Spleen (tissue), 7 donors: ENCODE measurements around the gene TWF2.

ENCODE experiments used
- POLR2A ChIP-seq, 3 donors: fragments of 450-650 bp; IDR thresholded peaks; one replicate each; pipeline ENCODE4 v1.5.1; 2017; ENCODE audit warnings: antibody characterized with exemption in 3 of 3, mild to moderate bottlenecking in 1 of 3
- POLR2AphosphoS5 ChIP-seq, 3 donors: sonication (generic); formaldehyde crosslinking; IDR thresholded peaks; one replicate each; pipeline ENCODE4 v1.5.1; 2017; ENCODE audit warnings: antibody characterized with exemption in 3 of 3
- TF ChIP-seq, protein P1 (sequence below), 11 experiments: fragments of 200-600 bp in 7 of 11; fragments of 450-650 bp in 4 of 11; sonication (generic) in 4 of 11; IDR thresholded peaks in 8 of 11; conservative IDR thresholded peaks in 3 of 11; 1 replicate in 7 of 11; 2 replicates in 4 of 11; pipeline versions ENCODE4 v1.4.0 to v1.8.0; 2016 to 2021; ENCODE audit warnings: antibody characterized with exemption in 11 of 11, inconsistent platforms in 4 of 11, mild to moderate bottlenecking in 1 of 11
- donor health status: DM: no; HTN: no; CAD: no; lungs with moderate emphysema.
- donor health status: DM: no; HTN: no; CAD: no.
- donor health status: DM: no; HTN: no; CAD: no.

DNA sequence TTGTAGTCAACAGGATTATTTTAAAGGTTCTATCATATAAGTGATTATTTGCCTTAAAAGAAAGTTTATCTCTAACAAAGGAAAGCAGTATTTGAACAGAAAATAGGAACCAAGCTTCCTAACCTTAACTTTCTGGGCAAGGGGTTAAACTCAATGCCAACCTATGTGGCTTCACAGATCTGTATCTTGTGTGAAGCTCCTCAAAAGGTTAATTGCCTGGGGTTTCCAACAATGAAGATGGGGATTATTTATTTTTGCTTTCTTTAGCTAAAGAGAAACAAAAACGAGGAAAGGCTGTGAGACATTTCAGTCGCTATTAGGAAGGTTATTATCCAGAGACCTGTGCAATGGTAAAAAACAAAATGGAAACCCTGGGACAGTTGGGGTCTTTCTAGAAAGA lies 40.6 kb upstream of the TWF2 start:
- TF ChIP-seq, protein P1, sequence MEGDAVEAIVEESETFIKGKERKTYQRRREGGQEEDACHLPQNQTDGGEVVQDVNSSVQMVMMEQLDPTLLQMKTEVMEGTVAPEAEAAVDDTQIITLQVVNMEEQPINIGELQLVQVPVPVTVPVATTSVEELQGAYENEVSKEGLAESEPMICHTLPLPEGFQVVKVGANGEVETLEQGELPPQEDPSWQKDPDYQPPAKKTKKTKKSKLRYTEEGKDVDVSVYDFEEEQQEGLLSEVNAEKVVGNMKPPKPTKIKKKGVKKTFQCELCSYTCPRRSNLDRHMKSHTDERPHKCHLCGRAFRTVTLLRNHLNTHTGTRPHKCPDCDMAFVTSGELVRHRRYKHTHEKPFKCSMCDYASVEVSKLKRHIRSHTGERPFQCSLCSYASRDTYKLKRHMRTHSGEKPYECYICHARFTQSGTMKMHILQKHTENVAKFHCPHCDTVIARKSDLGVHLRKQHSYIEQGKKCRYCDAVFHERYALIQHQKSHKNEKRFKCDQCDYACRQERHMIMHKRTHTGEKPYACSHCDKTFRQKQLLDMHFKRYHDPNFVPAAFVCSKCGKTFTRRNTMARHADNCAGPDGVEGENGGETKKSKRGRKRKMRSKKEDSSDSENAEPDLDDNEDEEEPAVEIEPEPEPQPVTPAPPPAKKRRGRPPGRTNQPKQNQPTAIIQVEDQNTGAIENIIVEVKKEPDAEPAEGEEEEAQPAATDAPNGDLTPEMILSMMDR (IDR thresholded peaks at IDR 0.05 in 8 of 11, conservative IDR thresholded peaks at IDR 0.05 in 3 of 11), result no peak
- no peak for TF ChIP-seq POLR2AphosphoS5 (IDR thresholded peaks at IDR 0.05)
- TF ChIP-seq POLR2A (IDR thresholded peaks at IDR 0.05), result no peak
